PC-9 (cell line): ENCODE measurements around the gene C2orf76. TPM values are rescaled to one million over a fixed set of nuclear protein-coding genes. Genes with fewer than 3 reads are reported as not detected.
A peak's percentile ranks its signal among the peaks of the same experiment; 100 is the strongest.

Experiments used
- BruUV-seq: library from RNA; stranded (reverse); fragments of 400-500 nt; replicated peaks from 2 replicates; lab custom pipeline; 2021; lab: Mats Ljungman, UMichigan
- CTCF ChIA-PET: fragments of 300-600 bp; sonication (Branson Sonifier 250); formaldehyde crosslinking; loops from one replicate; lab custom pipeline; 2022; ENCODE audit warnings: antibody characterized with exemption; lab: Charles Lee
- POLR2A ChIA-PET: fragments of 300-600 bp; sonication (Branson Sonifier 250); formaldehyde crosslinking; loops from one replicate; lab custom pipeline; 2022; ENCODE audit warnings: antibody characterized with exemption; ENCODE audit not compliant: unreplicated experiment; lab: Charles Lee
- DNase-seq, 2 experiments: peaks; one replicate each; pipeline versions ENCODE4 v3.0.0 to v3.0.0-alpha.2; 2015 to 2022; ENCODE audit warnings: mixed read lengths in 1 of 2
- H2AFZ ChIP-seq: fragments of 200-600 bp; sonication (generic); 2 replicates; pipeline ENCODE4 v1.8.1; 2017; ENCODE audit warnings: antibody characterized with exemption
- H3F3A ChIP-seq: fragments of 200-600 bp; sonication (generic); 2 replicates; pipeline ENCODE4 v1.8.1; 2017; ENCODE audit warnings: antibody characterized with exemption, mild to moderate bottlenecking, low read depth; ENCODE audit not compliant: insufficient read depth
- H3K27ac ChIP-seq: fragments of 200-600 bp; sonication (generic); 2 replicates; pipeline ENCODE4 v1.6.1; 2016; ENCODE audit warnings: mixed run types
- H3K27me3 ChIP-seq: fragments of 200-600 bp; sonication (generic); 2 replicates; pipeline ENCODE4 v1.6.1; 2016; ENCODE audit warnings: low read depth, mixed run types; ENCODE audit not compliant: insufficient read depth
- H3K36me3 ChIP-seq: fragments of 200-600 bp; sonication (generic); 2 replicates; pipeline ENCODE4 v1.6.1; 2016; ENCODE audit warnings: low read depth, mixed run types
- H3K4me1 ChIP-seq: fragments of 200-600 bp; sonication (generic); replicated peaks from 2 replicates; pipeline ENCODE4 v1.6.1; 2016; ENCODE audit warnings: mixed run types; ENCODE audit not compliant: insufficient read depth
- H3K4me2 ChIP-seq: fragments of 200-600 bp; sonication (generic); 2 replicates; pipeline ENCODE4 v1.6.1; 2017; ENCODE audit warnings: mixed run types
- H3K4me3 ChIP-seq: fragments of 200-600 bp; sonication (generic); 2 replicates; pipeline ENCODE4 v1.6.1; 2016; ENCODE audit warnings: mixed run types
- H3K79me2 ChIP-seq: fragments of 200-600 bp; sonication (generic); 2 replicates; pipeline ENCODE4 v1.6.1; 2017; ENCODE audit warnings: low read depth, mixed run types
- H3K9me2 ChIP-seq: fragments of 200-600 bp; sonication (generic); 2 replicates; pipeline ENCODE4 v1.8.1; 2017; ENCODE audit warnings: mild to moderate bottlenecking; ENCODE audit not compliant: insufficient read depth
- H3K9me3 ChIP-seq: fragments of 200-600 bp; sonication (generic); 2 replicates; pipeline ENCODE4 v1.8.1; 2016; ENCODE audit warnings: low read depth; ENCODE audit not compliant: insufficient read depth
- H4K20me1 ChIP-seq: fragments of 200-600 bp; sonication (generic); 2 replicates; pipeline ENCODE4 v1.8.1; 2017; ENCODE audit not compliant: insufficient read depth
- EZH2 ChIP-seq: fragments of 200-600 bp; sonication (generic); IDR thresholded peaks from 2 replicates; pipeline ENCODE4 v1.8.0; 2017; ENCODE audit warnings: antibody characterized with exemption, low read depth
- intact Hi-C: fragments of 100-400 bp; cut with micrococcal nuclease; formaldehyde crosslinking; loops from one replicate; pipeline ENCODE4 v1.10.0; 2022; ENCODE audit not compliant: unreplicated experiment
- total RNA-seq: library from RNA; stranded (reverse); gene quantifications from 2 replicates; pipeline ENCODE4 v1.2.3, GENCODE V29; 2021
- TF ChIP-seq, protein P1 (sequence below): fragments of 200-600 bp; sonication (generic); conservative IDR thresholded peaks from 2 replicates; pipeline ENCODE4 v1.6.1; 2017; ENCODE audit warnings: mixed run types, antibody characterized with exemption, mild to moderate bottlenecking, moderate library complexity

Gene C2orf76
- total RNA-seq, 1 experiment from 2014 or later = 11.5 TPM

DNA sequence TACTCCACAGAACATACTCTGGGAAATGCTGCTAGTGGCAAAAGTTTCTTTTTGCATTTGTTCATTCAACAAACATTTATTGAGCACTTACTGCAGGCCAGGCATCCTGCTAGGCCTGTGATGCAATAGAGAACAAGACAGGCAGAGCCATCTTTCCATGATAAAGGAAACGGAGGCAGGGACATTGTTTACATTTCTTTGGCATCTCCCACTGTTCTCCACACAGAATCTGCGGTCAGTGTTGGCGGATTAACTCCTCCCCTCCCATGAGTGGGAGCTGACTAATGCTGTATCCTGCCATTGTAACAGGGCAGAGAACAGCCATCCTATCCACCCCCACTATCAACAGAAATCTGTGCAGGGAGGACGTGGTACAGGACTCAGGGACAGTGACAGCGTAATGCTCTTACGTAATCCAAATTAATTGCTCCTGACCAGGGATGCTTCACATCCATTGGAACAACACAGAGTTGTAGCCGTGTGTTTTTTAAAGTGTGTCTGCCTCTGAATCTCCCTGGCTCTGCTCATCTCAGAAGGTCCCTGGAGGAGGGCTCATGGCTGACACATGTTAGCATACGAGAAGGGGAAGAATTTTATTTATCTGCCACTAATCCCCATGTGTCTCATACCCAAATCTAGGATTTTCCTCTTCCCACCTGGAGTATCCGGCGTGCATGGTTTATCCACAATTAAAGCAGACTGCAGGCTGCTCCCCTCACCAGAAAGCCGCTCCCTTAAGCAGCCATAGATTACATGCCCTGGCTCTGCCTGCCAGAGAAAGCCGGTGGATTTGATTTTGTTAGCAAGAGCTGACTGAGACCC is 110.7 kb downstream of the C2orf76 start:
- H3K79me2 ChIP-seq = peaks cover 14% of the 10 kb centered on the region; the same call in 1 of the 2 replicates
- H3K27me3 ChIP-seq = no peaks in the 10 kb centered on the region
- H3K9me3 ChIP-seq = no peaks in the 10 kb centered on the region
- peak; percentile 48 to 65 for DNase-seq
- peak overlapping the region; percentile 2; the same call in 1 of the 2 replicates for H3K4me2 ChIP-seq
- no peak overlapping the region for H2AFZ ChIP-seq
- H3K27ac ChIP-seq = 0 out of 2 replicates have a peak overlapping the region, but pooled peaks have one; percentile 6
- TF ChIP-seq EZH2 = no peak
- TF ChIP-seq, protein P1, sequence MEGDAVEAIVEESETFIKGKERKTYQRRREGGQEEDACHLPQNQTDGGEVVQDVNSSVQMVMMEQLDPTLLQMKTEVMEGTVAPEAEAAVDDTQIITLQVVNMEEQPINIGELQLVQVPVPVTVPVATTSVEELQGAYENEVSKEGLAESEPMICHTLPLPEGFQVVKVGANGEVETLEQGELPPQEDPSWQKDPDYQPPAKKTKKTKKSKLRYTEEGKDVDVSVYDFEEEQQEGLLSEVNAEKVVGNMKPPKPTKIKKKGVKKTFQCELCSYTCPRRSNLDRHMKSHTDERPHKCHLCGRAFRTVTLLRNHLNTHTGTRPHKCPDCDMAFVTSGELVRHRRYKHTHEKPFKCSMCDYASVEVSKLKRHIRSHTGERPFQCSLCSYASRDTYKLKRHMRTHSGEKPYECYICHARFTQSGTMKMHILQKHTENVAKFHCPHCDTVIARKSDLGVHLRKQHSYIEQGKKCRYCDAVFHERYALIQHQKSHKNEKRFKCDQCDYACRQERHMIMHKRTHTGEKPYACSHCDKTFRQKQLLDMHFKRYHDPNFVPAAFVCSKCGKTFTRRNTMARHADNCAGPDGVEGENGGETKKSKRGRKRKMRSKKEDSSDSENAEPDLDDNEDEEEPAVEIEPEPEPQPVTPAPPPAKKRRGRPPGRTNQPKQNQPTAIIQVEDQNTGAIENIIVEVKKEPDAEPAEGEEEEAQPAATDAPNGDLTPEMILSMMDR = no peak
- intact Hi-C loops = loop anchor here (2.0 kb wide), 1 partner anchor 81 kb away; no protein-coding TSS in a partner anchor
- CTCF ChIA-PET = no interaction called here
- no peaks in the 10 kb centered on the region for H3K9me2 ChIP-seq
- peaks cover 25% of the 10 kb centered on the region for H3K36me3 ChIP-seq
- H3K4me1 ChIP-seq = peaks cover 51% of the 10 kb centered on the region
- BruUV-seq = no TSS peak
- POLR2A ChIA-PET = no interaction called here
- H4K20me1 ChIP-seq = no peaks in the 10 kb centered on the region
- H3K4me3 ChIP-seq = no peak overlapping the region
- H3F3A ChIP-seq = peaks cover 54% of the 10 kb centered on the region

DNA sequence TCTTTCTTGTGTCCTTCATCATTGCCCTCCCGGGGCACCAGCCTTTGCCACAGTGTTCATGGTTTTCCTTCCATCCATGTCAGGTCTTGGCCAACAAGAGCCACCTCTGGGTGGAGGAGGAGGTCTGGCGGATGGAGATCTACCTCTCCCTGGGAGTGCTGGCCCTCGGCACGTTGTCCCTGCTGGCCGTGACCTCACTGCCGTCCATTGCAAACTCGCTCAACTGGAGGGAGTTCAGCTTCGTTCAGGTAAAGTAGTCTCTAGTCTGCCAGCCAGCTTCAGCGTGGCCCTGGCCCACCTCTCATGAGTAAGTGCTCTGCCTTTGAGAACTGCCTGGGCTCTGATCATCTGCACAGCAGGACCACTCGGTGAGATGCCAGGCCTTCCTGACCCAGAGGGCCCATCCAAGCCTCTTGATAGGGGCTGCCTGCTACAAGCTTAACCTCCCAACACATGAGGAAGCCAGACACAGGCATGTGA is 112.0 kb downstream of the C2orf76 start:
- Histone ChIP-seq H2AFZ (no peak overlapping the region), H4K20me1 (no peaks in the 10 kb centered on the region), H3K4me3 (no peak overlapping the region), H3K4me2 (no peak overlapping the region), H3K27me3 (no peaks in the 10 kb centered on the region), H3K36me3 (peaks cover 25% of the 10 kb centered on the region), H3K9me2 (no peaks in the 10 kb centered on the region), H3K4me1 (peaks cover 53% of the 10 kb centered on the region), H3K79me2 (peaks cover 14% of the 10 kb centered on the region; the same call in 1 of the 2 replicates), H3K9me3 (no peaks in the 10 kb centered on the region), H3F3A (peaks cover 55% of the 10 kb centered on the region), H3K27ac (no peak overlapping the region)
- TF ChIP-seq, protein P1 = no peak
- TF ChIP-seq EZH2 = no peak
- no TSS peak for BruUV-seq
- CTCF ChIA-PET = interaction anchor here (0.6 kb wide), 1 partner anchor 37 kb away, joined by 4 read pairs; no protein-coding TSS in a partner anchor
- POLR2A ChIA-PET = interaction anchor here (0.5 kb wide), 1 partner anchor 202 kb away, joined by 3 read pairs; no protein-coding TSS in a partner anchor
- intact Hi-C loops = no loop called here
- no peak for DNase-seq

DNA sequence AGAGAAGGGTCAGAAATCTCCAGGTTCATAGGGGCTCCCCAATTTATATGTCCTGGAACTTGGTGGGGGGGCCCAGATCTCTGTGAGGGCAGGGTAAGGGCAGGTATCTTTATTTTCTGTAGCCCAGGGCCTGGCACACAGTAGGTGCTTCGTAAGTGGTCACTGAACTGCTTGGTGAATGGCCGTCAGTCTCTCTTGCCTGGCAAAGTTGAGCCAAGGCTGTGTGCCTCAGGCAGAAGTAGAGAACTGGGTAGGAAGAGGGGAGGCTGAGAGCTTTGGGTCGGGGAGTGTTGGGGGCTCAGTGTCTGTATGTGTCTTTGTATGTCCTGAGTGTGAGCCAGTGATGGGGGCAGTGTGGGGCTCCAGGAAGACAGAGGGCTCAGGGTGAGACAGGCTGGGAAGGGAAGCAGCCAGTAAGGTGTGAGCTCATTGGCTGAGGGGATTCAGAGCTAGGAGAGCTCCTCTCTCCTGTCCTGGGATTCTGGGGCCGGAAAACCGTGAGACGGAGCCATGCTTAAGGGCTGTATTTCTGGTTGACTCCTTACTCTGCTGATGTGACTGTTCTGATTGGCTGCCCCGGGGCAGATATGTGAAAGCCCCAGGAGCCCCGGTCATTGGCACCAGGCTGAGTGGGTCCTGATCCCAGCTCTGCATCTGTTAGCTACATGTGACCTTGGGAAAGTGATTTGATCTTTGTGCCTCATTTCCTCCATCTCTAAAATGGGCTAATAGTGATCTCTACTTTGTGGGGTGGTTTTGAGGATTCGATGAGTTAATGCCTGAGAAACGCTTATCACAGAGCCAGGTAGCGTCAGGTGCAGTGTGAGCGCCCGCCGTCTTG is 112.7 kb downstream of the C2orf76 start:
- Histone ChIP-seq H3K9me3 (no peaks in the 10 kb centered on the region), H3K4me3 (no peak overlapping the region; the same call in 1 of the 2 replicates), H3F3A (peaks cover 55% of the 10 kb centered on the region), H2AFZ (no peak overlapping the region), H3K4me2 (peak overlapping the region; percentile 65), H3K27me3 (no peaks in the 10 kb centered on the region), H3K9me2 (no peaks in the 10 kb centered on the region), H4K20me1 (no peaks in the 10 kb centered on the region), H3K27ac (peak overlapping the region; percentile 92), H3K4me1 (peaks cover 53% of the 10 kb centered on the region), H3K79me2 (peaks cover 14% of the 10 kb centered on the region; the same call in 1 of the 2 replicates), H3K36me3 (peaks cover 25% of the 10 kb centered on the region)
- ChIA-PET POLR2A (interaction anchor here (0.7 kb wide), 2 partner anchors 146 to 1458 kb away, joined by 4 read pairs; no protein-coding TSS in a partner anchor), CTCF (interaction anchor here (0.6 kb wide), 1 partner anchor 78 kb away, joined by 9 read pairs; no protein-coding TSS in a partner anchor)
- BruUV-seq = no TSS peak
- no peak for TF ChIP-seq EZH2
- TF ChIP-seq, protein P1 = no peak
- intact Hi-C loops = no loop called here
- no peak for DNase-seq
